A549 (cell line): Measurements from ENCODE around the gene DPM3. TPM values are rescaled to one million over a fixed set of nuclear protein-coding genes. Genes with fewer than 3 reads are reported as not detected.

Source experiments
- ATAC-seq, 2 experiments: fragments of 200-7000 bp in 1 of 2; fragments of >200 bp in 1 of 2; cut with Nextera tagmentation in 1 of 2; cut with Tn5 transposase in 1 of 2; 3 replicates each; pipeline versions ENCODE4 v1.8.0 to v1.9.1; 2018 to 2020; ENCODE audit warnings: mild to moderate bottlenecking in 1 of 2, moderate library complexity in 1 of 2
- CTCF ChIA-PET: fragments of 300-600 bp; sonication (Branson Sonifier 250); formaldehyde crosslinking; extraction: SDS; loops from one replicate; lab custom pipeline; 2021; ENCODE audit warnings: antibody characterized with exemption, inconsistent platforms; lab: Yijun Ruan, JAX
- POLR2A ChIA-PET: fragments of 350-600 bp; formaldehyde crosslinking; extraction: SDS; loops from one replicate; lab custom pipeline; 2021; ENCODE audit warnings: antibody characterized with exemption, inconsistent platforms; lab: Yijun Ruan, JAX
- DNase-seq, 2 experiments: peaks; one replicate each; pipeline versions ENCODE4 v3.0.0 to v3.0.0-alpha.2; 2011 to 2016; ENCODE audit warnings: low read depth in 1 of 2, low spot score in 1 of 2
- FAIRE-seq: peaks from 2 replicates; lab custom pipeline; 2011; peaks lifted over from hg19 to GRCh38; lab: Jason Lieb, UNC
- H3K27ac ChIP-seq, 2 experiments: fragments of >200 bp; sonication (Bioruptor Twin); formaldehyde crosslinking; 3 replicates each; pipeline ENCODE4 v1.5.1; 2016 to 2017
- H3K4me1 ChIP-seq: fragments of >200 bp; sonication (Bioruptor Twin); formaldehyde crosslinking; 3 replicates; pipeline ENCODE4 v1.6.1; 2016
- H3K4me2 ChIP-seq: fragments of >200 bp; sonication (Bioruptor Twin); formaldehyde crosslinking; 3 replicates; pipeline ENCODE4 v1.6.1; 2016
- H3K4me3 ChIP-seq: fragments of >200 bp; sonication (Bioruptor Twin); formaldehyde crosslinking; 3 replicates; pipeline ENCODE4 v1.5.1; 2016
- H3K9me3 ChIP-seq: fragments of >200 bp; sonication (Bioruptor Twin); formaldehyde crosslinking; 3 replicates; pipeline ENCODE4 v1.6.1; 2016
- BHLHE40 ChIP-seq: IDR thresholded peaks from 2 replicates; pipeline ENCODE4 v1.6.1; 2012; ENCODE audit warnings: low read depth, low read length, inconsistent platforms
- CEBPB ChIP-seq, 2 experiments: fragments of >200 bp in 1 of 2; sonication (Bioruptor Twin) in 1 of 2; formaldehyde crosslinking in 1 of 2; IDR thresholded peaks; 2 replicates each; pipeline ENCODE4 v1.6.1; 2012 to 2016
- CHD2 ChIP-seq: fragments of 150-350 bp; IDR thresholded peaks from 2 replicates; pipeline ENCODE4 v1.6.1; 2014; ENCODE audit warnings: low read length; ENCODE audit not compliant: partially characterized antibody
- E2F6 ChIP-seq: IDR thresholded peaks from 2 replicates; pipeline ENCODE4 v1.6.1; 2012; ENCODE audit warnings: low read depth, borderline replicate concordance
- EP300 ChIP-seq, 2 experiments: fragments of >200 bp; sonication (Bioruptor Twin); formaldehyde crosslinking; IDR thresholded peaks; 2 replicates in 1 of 2; 3 replicates in 1 of 2; pipeline ENCODE4 v1.6.1; 2016 to 2017
- FOSB ChIP-seq: fragments of 250-450 bp; sonication (Bioruptor Pico); IDR thresholded peaks from 2 replicates; pipeline ENCODE4 v1.5.0; 2020; ENCODE audit warnings: mild to moderate bottlenecking, moderate library complexity
- FOSL2 ChIP-seq, 2 experiments: fragments of 450-650 bp in 1 of 2; fragments of >200 bp in 1 of 2; sonication (Bioruptor Twin) in 1 of 2; formaldehyde crosslinking; IDR thresholded peaks; 2 replicates each; pipeline versions ENCODE4 v1.5.0 to v1.6.1; 2016 to 2020; ENCODE audit warnings: mild to moderate bottlenecking in 1 of 2, moderate library complexity in 1 of 2
- GATA3 ChIP-seq: IDR thresholded peaks from 2 replicates; pipeline ENCODE4 v1.6.1; 2012; ENCODE audit warnings: borderline replicate concordance
- HDAC2 ChIP-seq: fragments of 200-600 bp; sonication (generic); IDR thresholded peaks from 2 replicates; pipeline ENCODE4 v1.6.1; 2016
- JUN ChIP-seq, 2 experiments: fragments of >200 bp; sonication (Bioruptor Twin); formaldehyde crosslinking; IDR thresholded peaks; 2 replicates in 1 of 2; 3 replicates in 1 of 2; pipeline ENCODE4 v1.6.1; 2016 to 2017
- KDM5A ChIP-seq: fragments of 200-600 bp; sonication (generic); IDR thresholded peaks from 2 replicates; pipeline ENCODE4 v1.6.1; 2016; ENCODE audit warnings: antibody characterized with exemption, mild to moderate bottlenecking
- MAX ChIP-seq: IDR thresholded peaks from 2 replicates; pipeline ENCODE4 v1.6.1; 2012
- MAZ ChIP-seq: fragments of 150-350 bp; IDR thresholded peaks from 2 replicates; pipeline ENCODE4 v1.6.1; 2014; ENCODE audit warnings: antibody characterized with exemption, low read depth, low read length, borderline replicate concordance
- PHF8 ChIP-seq: fragments of 200-600 bp; sonication (generic); IDR thresholded peaks from 2 replicates; pipeline ENCODE4 v1.6.1; 2016; ENCODE audit warnings: low read depth, mild to moderate bottlenecking, antibody characterized with exemption, moderate library complexity, borderline replicate concordance
- POLR2A ChIP-seq: IDR thresholded peaks from 2 replicates; pipeline ENCODE4 v1.6.1; 2012; ENCODE audit warnings: mild to moderate bottlenecking, low read length
- RARB ChIP-seq: fragments of 250-450 bp; sonication (Bioruptor Pico); IDR thresholded peaks from 2 replicates; pipeline ENCODE4 v1.8.0; 2021; ENCODE audit warnings: mild to moderate bottlenecking, moderate library complexity
- RCOR1 ChIP-seq: fragments of 150-350 bp; IDR thresholded peaks from 2 replicates; pipeline ENCODE4 v1.6.1; 2014; ENCODE audit warnings: antibody characterized with exemption, low read length, low read depth
- RNF2 ChIP-seq: fragments of 200-600 bp; sonication (generic); IDR thresholded peaks from 2 replicates; pipeline ENCODE4 v1.6.1; 2016; ENCODE audit warnings: low read depth, mild to moderate bottlenecking, antibody characterized with exemption, moderate library complexity, borderline replicate concordance
- TFCP2L1 ChIP-seq: fragments of 250-450 bp; sonication (Bioruptor Pico); IDR thresholded peaks from 2 replicates; pipeline ENCODE4 v1.5.0; 2021; ENCODE audit warnings: mild to moderate bottlenecking
- TP53 ChIP-seq: fragments of 250-450 bp; sonication (Bioruptor Pico); IDR thresholded peaks from 2 replicates; pipeline ENCODE4 v1.5.0; 2021; ENCODE audit warnings: mild to moderate bottlenecking, moderate library complexity
- ZFP36 ChIP-seq: fragments of 450-650 bp; IDR thresholded peaks from 2 replicates; pipeline ENCODE4 v1.6.1; 2014; ENCODE audit warnings: borderline replicate concordance; ENCODE audit not compliant: partially characterized antibody
- ZNF302 ChIP-seq: fragments of 250-450 bp; sonication (Bioruptor Pico); IDR thresholded peaks from 2 replicates; pipeline ENCODE4 v1.9.0; 2021; ENCODE audit warnings: inconsistent platforms, mild to moderate bottlenecking, moderate library complexity
- WGBS: methylation state at CpG from one replicate; pipeline ENCODE4 v1.1.6; 2017; ENCODE audit errors: missing lambda C conversion rate; 5-methylcytosine and 5-hydroxymethylcytosine counted together
- polyA plus RNA-seq, 4 experiments: library from polyadenylated mRNA; depleted of rRNA in 3 of 4; stranded (reverse); fragments of >200 nt; fragmentation: RNase III in 1 of 4; extraction: RNeasy Plus Mini Kit Qiagen cat#74134 plus additional on column Dnase treatment in 1 of 4; gene quantifications; 2 replicates in 3 of 4; 3 replicates in 1 of 4; pipeline ENCODE4 v1.2.3, GENCODE V29; 2011 to 2017

The DPM3 gene
- polyA plus RNA-seq, 2 of the 4 experiments (the other 2 are of a cell fraction) = 22.8 to 80.3 TPM

GRCh38 chr1:155127967-155128754, 12.2 kb downstream of the DPM3 start:
- no peak for DNase-seq
- 2% methylated on average over 15 of the region's 17 CpGs for WGBS
- ChIA-PET CTCF (interaction anchor here (0.9 to 19.7 kb wide), 11 partner anchors 10 to 123 kb away, joined by 3 to 309 read pairs (median 4); partner anchors contain the start of gene KRTCAP2), POLR2A (interaction anchor here (1.1 kb wide), 1 partner anchor 20 kb away, joined by 3 read pairs; no protein-coding TSS in a partner anchor)
- H3K27ac ChIP-seq = peak overlapping the region; percentile 80 to 90
- no peaks in the 10 kb centered on the region for H3K9me3 ChIP-seq
- TF ChIP-seq PHF8 (peak; percentile 43; the same call in 1 of the 2 replicates), ZNF302 (no peak), JUN (IDR thresholded peaks at IDR 0.05) (no peak; a peak in 1 of 5 replicates), RCOR1 (no peak), FOSB (CRISPR knock-in tag) (0 out of 2 replicates have a peak, but pooled peaks have one; percentile 46), BHLHE40 (no peak), E2F6 (no peak), RARB (CRISPR knock-in tag) (no peak)
- H3K4me2 ChIP-seq = peak overlapping the region; percentile 89
- H3K4me3 ChIP-seq = peak overlapping the region; percentile 55
- ATAC-seq = peak; percentile 0 to 7; a peak in 3 of 6 replicates
- no peak for FAIRE-seq
- peaks cover 59% of the 10 kb centered on the region for H3K4me1 ChIP-seq

GRCh38 chr1:155127105-155127966, 13.0 kb downstream of the DPM3 start, which contains the start of gene EFNA1:
Gene EFNA1 (plus strand): TSS chr1:155127876. CDS start chr1:155127978, 102 bp downstream.
- ATAC-seq (peak; percentile 48 to 69), DNase-seq (peak in 1 of 2 experiments; percentile 92), FAIRE-seq (no peak)
- POLR2A ChIA-PET = interaction anchor here (0.6 to 2.0 kb wide), 2 partner anchors 8 to 42 kb away, joined by 3 to 8 read pairs; no protein-coding TSS in a partner anchor
- CTCF ChIA-PET = interaction anchor here (0.7 to 19.7 kb wide), 12 partner anchors 8 to 124 kb away, joined by 3 to 309 read pairs (median 6); partner anchors contain the start of genes KRTCAP2 and SLC50A1
- Histone ChIP-seq H3K4me1 (peaks cover 59% of the 10 kb centered on the region), H3K27ac (peak within 1 kb of the TSS; percentile 80 to 90), H3K4me2 (peak within 1 kb of the TSS; percentile 89), H3K4me3 (peak within 1 kb of the TSS; percentile 55), H3K9me3 (no peaks in the 10 kb centered on the region)
- WGBS = 3% methylated on average over 32 of the region's 76 CpGs
- peak; percentile 54; the same call in 1 of the 2 replicates for TF ChIP-seq TFCP2L1 (CRISPR knock-in tag)
- peak in 1 of 2 experiments; percentile 21; a peak in 2 of 5 replicates for TF ChIP-seq EP300 (IDR thresholded peaks at IDR 0.05)
- TF ChIP-seq MAX = peak; percentile 92
- TF ChIP-seq E2F6 = peak; percentile 59; the same call in 1 of the 2 replicates
- peak; percentile 60 for TF ChIP-seq POLR2A
- TF ChIP-seq JUN (IDR thresholded peaks at IDR 0.05) = peak in 1 of 2 experiments; percentile 33; a peak in 2 of 5 replicates
- peak; percentile 75; the same call in 1 of the 2 replicates for TF ChIP-seq RNF2
- TF ChIP-seq ZFP36 = no peak
- TF ChIP-seq GATA3 = peak; percentile 54; the same call in 1 of the 2 replicates
- no peak for TF ChIP-seq TP53
- 0 out of 2 replicates have a peak, but pooled peaks have one; percentile 15 for TF ChIP-seq MAZ
- TF ChIP-seq KDM5A = no peak
- no peak for TF ChIP-seq CHD2
- peak; percentile 50 to 89; a peak in 3 of 4 replicates for TF ChIP-seq CEBPB (IDR thresholded peaks at IDR 0.05)
- no peak for TF ChIP-seq FOSL2 (IDR thresholded peaks at IDR 0.05)
- TF ChIP-seq FOSL2 (CRISPR knock-in tag; IDR thresholded peaks at IDR 0.05) = peak; percentile 39; the same call in 1 of the 2 replicates
- TF ChIP-seq HDAC2 = no peak
